GM23338 (cell line): Measurements from ENCODE around the gene ALDH18A1. TPM values are rescaled to one million over a fixed set of nuclear protein-coding genes. Genes with fewer than 3 reads are reported as not detected.

ENCODE experiments used
- ATAC-seq: fragments of 200-7000 bp; cut with Tn5 transposase; 3 replicates; pipeline ENCODE4 v1.9.1; 2020
- DNase-seq: peaks from one replicate; pipeline ENCODE4 v3.0.0-alpha.2; 2015; ENCODE audit warnings: low spot score
- H2AFZ ChIP-seq: fragments of 200-600 bp; sonication (generic); 2 replicates; pipeline ENCODE4 v1.8.0; 2016; ENCODE audit warnings: antibody characterized with exemption, mild to moderate bottlenecking, moderate library complexity
- H3F3A ChIP-seq: fragments of 200-600 bp; sonication (generic); replicated peaks from 2 replicates; pipeline ENCODE4 v1.8.0; 2017; ENCODE audit warnings: antibody characterized with exemption, mixed run types, low read depth
- H3K27ac ChIP-seq: fragments of 200-600 bp; sonication (generic); 2 replicates; pipeline ENCODE4 v1.6.1; 2016; ENCODE audit warnings: low read depth
- H3K27me3 ChIP-seq: fragments of 200-600 bp; sonication (generic); 2 replicates; pipeline ENCODE4 v1.8.0; 2016; ENCODE audit warnings: mild to moderate bottlenecking, mixed run types, moderate library complexity; ENCODE audit not compliant: insufficient read depth
- H3K36me3 ChIP-seq: fragments of 200-600 bp; sonication (generic); 2 replicates; pipeline ENCODE4 v1.8.0; 2016; ENCODE audit warnings: mild to moderate bottlenecking; ENCODE audit not compliant: insufficient read depth
- H3K4me1 ChIP-seq: fragments of 200-600 bp; sonication (generic); 2 replicates; pipeline ENCODE4 v1.8.0; 2016; ENCODE audit warnings: mild to moderate bottlenecking, moderate library complexity; ENCODE audit not compliant: insufficient read depth
- H3K4me2 ChIP-seq: fragments of 200-600 bp; sonication (generic); 2 replicates; pipeline ENCODE4 v1.7.1; 2017; ENCODE audit warnings: mixed run types
- H3K4me3 ChIP-seq: fragments of 200-600 bp; sonication (generic); 2 replicates; pipeline ENCODE4 v1.6.1; 2016; ENCODE audit warnings: mixed run types
- H3K79me2 ChIP-seq: fragments of 200-600 bp; sonication (generic); replicated peaks from 2 replicates; pipeline ENCODE4 v1.8.0; 2017; ENCODE audit warnings: mild to moderate bottlenecking; ENCODE audit not compliant: insufficient read depth
- H3K9me2 ChIP-seq: fragments of 200-600 bp; sonication (generic); 2 replicates; pipeline ENCODE4 v1.8.0; 2017; ENCODE audit not compliant: insufficient read depth
- H4K20me1 ChIP-seq: fragments of 200-600 bp; sonication (generic); replicated peaks from 2 replicates; pipeline ENCODE4 v1.8.0; 2017; ENCODE audit warnings: mild to moderate bottlenecking; ENCODE audit not compliant: insufficient read depth
- H3K27ac Mint-ChIP-seq: 2 replicates; pipeline ENCODE4 v1.8.0; 2020; ENCODE audit warnings: inconsistent platforms, mild to moderate bottlenecking, moderate library complexity, mixed read lengths
- H3K27me3 Mint-ChIP-seq: 3 replicates; pipeline ENCODE4 v1.8.0; 2022; ENCODE audit warnings: low read depth, mild to moderate bottlenecking, moderate library complexity, mixed read lengths, inconsistent platforms; ENCODE audit not compliant: insufficient read depth, poor library complexity
- H3K36me3 Mint-ChIP-seq: 3 replicates; pipeline ENCODE4 v1.8.0; 2021; ENCODE audit warnings: low read depth, mild to moderate bottlenecking, inconsistent platforms, moderate library complexity, mixed read lengths
- H3K4me1 Mint-ChIP-seq: 3 replicates; pipeline ENCODE4 v1.8.0; 2020; ENCODE audit warnings: mild to moderate bottlenecking, inconsistent platforms, mixed read lengths
- H3K4me3 Mint-ChIP-seq: 3 replicates; pipeline ENCODE4 v1.8.0; 2021; ENCODE audit warnings: moderate library complexity, mild to moderate bottlenecking, inconsistent platforms, mixed read lengths
- H3K9me3 Mint-ChIP-seq: 3 replicates; pipeline ENCODE4 v1.8.0; 2020; ENCODE audit warnings: moderate library complexity, mild to moderate bottlenecking, inconsistent platforms, mixed read lengths
- CREB1 ChIP-seq: fragments of 250-450 bp; sonication (Bioruptor Pico); IDR thresholded peaks from 2 replicates; pipeline ENCODE4 v1.5.0; 2020; ENCODE audit warnings: low read depth, mild to moderate bottlenecking, moderate library complexity
- CTCF ChIP-seq, 2 experiments: fragments of 200-600 bp in 1 of 2; sonication (generic) in 1 of 2; conservative IDR thresholded peaks; 2 replicates each; pipeline versions ENCODE4 v1.5.1 to v1.6.1; 2016 to 2017; ENCODE audit warnings: antibody characterized with exemption in 2 of 2, low read depth in 2 of 2, mild to moderate bottlenecking in 2 of 2, moderate library complexity in 1 of 2
- EZH2 ChIP-seq: fragments of 200-600 bp; sonication (generic); IDR thresholded peaks from one replicate; pipeline ENCODE4 v1.8.0; 2017; ENCODE audit warnings: antibody characterized with exemption, mild to moderate bottlenecking, low read depth; ENCODE audit not compliant: unreplicated experiment
- EZH2phosphoT487 ChIP-seq: fragments of 200-600 bp; sonication (generic); IDR thresholded peaks from one replicate; pipeline ENCODE4 v1.8.1; 2018; ENCODE audit warnings: antibody characterized with exemption; ENCODE audit not compliant: unreplicated experiment
- JUNB ChIP-seq: IDR thresholded peaks from one replicate; pipeline ENCODE4 v1.6.1; 2016; ENCODE audit warnings: antibody characterized with exemption; ENCODE audit not compliant: unreplicated experiment
- NANOG ChIP-seq: IDR thresholded peaks from 2 replicates; pipeline ENCODE4 v1.6.1; 2016; ENCODE audit warnings: antibody characterized with exemption, borderline replicate concordance
- POLR2AphosphoS5 ChIP-seq: IDR thresholded peaks from 2 replicates; pipeline ENCODE4 v1.6.1; 2016; ENCODE audit warnings: antibody characterized with exemption, low read depth
- REST ChIP-seq: IDR thresholded peaks from one replicate; pipeline ENCODE4 v1.6.1; 2018; ENCODE audit warnings: antibody characterized with exemption; ENCODE audit not compliant: unreplicated experiment
- STAT1 ChIP-seq: IDR thresholded peaks from one replicate; pipeline ENCODE4 v1.6.1; 2016; ENCODE audit warnings: antibody characterized with exemption; ENCODE audit not compliant: unreplicated experiment
- ZNF114 ChIP-seq: fragments of 250-450 bp; sonication (Bioruptor Pico); IDR thresholded peaks from 2 replicates; pipeline ENCODE4 v1.5.0; 2020; ENCODE audit warnings: mild to moderate bottlenecking, moderate library complexity
- ZNF331 ChIP-seq: fragments of 250-450 bp; sonication (Bioruptor Pico); IDR thresholded peaks from 2 replicates; pipeline ENCODE4 v1.5.0; 2020; ENCODE audit warnings: low read depth, mild to moderate bottlenecking, moderate library complexity
- polyA plus RNA-seq: library from polyadenylated mRNA; unstranded; fragments of >200 nt; fragmentation: Nextera tagmentation; extraction: Ambion mirVana; gene quantifications from 2 replicates; pipeline ENCODE4 v1.2.1, GENCODE V29; 2016
- total RNA-seq: library from RNA; depleted of rRNA; stranded (reverse); fragments of >200 nt; shearing (Covaris generic); gene quantifications from 2 replicates; pipeline ENCODE4 v1.2.3, GENCODE V29; 2014
- TF ChIP-seq, protein P1 (sequence below): fragments of 250-450 bp; sonication (Bioruptor Pico); IDR thresholded peaks from 2 replicates; pipeline ENCODE4 v1.5.0; 2020; ENCODE audit warnings: mild to moderate bottlenecking, moderate library complexity
- TF ChIP-seq, protein P2 (sequence below): IDR thresholded peaks from 2 replicates; pipeline ENCODE4 v1.6.1; 2016; ENCODE audit warnings: antibody characterized with exemption

The ALDH18A1 gene
- total and polyA plus RNA-seq, 2 experiments from 2014 or later, result 35.1 to 117 TPM

- DNase-seq (no peak), ATAC-seq (no peak)
- Histone ChIP-seq H4K20me1 (peaks cover 3% of the 10 kb centered on the region), H3K4me1 (peaks cover 16% of the 10 kb centered on the region), H3K27me3 (no peaks in the 10 kb centered on the region), H3K4me2 (no peak overlapping the region), H3K4me3 (no peak overlapping the region), H3K36me3 (peaks cover 31% of the 10 kb centered on the region; the same call in 1 of the 2 replicates), H3K27ac (no peak overlapping the region), H2AFZ (no peak overlapping the region), H3K79me2 (peaks cover 76% of the 10 kb centered on the region), H3K9me2 (no peaks in the 10 kb centered on the region), H3F3A (no peaks in the 10 kb centered on the region)
- TF ChIP-seq, protein P1, sequence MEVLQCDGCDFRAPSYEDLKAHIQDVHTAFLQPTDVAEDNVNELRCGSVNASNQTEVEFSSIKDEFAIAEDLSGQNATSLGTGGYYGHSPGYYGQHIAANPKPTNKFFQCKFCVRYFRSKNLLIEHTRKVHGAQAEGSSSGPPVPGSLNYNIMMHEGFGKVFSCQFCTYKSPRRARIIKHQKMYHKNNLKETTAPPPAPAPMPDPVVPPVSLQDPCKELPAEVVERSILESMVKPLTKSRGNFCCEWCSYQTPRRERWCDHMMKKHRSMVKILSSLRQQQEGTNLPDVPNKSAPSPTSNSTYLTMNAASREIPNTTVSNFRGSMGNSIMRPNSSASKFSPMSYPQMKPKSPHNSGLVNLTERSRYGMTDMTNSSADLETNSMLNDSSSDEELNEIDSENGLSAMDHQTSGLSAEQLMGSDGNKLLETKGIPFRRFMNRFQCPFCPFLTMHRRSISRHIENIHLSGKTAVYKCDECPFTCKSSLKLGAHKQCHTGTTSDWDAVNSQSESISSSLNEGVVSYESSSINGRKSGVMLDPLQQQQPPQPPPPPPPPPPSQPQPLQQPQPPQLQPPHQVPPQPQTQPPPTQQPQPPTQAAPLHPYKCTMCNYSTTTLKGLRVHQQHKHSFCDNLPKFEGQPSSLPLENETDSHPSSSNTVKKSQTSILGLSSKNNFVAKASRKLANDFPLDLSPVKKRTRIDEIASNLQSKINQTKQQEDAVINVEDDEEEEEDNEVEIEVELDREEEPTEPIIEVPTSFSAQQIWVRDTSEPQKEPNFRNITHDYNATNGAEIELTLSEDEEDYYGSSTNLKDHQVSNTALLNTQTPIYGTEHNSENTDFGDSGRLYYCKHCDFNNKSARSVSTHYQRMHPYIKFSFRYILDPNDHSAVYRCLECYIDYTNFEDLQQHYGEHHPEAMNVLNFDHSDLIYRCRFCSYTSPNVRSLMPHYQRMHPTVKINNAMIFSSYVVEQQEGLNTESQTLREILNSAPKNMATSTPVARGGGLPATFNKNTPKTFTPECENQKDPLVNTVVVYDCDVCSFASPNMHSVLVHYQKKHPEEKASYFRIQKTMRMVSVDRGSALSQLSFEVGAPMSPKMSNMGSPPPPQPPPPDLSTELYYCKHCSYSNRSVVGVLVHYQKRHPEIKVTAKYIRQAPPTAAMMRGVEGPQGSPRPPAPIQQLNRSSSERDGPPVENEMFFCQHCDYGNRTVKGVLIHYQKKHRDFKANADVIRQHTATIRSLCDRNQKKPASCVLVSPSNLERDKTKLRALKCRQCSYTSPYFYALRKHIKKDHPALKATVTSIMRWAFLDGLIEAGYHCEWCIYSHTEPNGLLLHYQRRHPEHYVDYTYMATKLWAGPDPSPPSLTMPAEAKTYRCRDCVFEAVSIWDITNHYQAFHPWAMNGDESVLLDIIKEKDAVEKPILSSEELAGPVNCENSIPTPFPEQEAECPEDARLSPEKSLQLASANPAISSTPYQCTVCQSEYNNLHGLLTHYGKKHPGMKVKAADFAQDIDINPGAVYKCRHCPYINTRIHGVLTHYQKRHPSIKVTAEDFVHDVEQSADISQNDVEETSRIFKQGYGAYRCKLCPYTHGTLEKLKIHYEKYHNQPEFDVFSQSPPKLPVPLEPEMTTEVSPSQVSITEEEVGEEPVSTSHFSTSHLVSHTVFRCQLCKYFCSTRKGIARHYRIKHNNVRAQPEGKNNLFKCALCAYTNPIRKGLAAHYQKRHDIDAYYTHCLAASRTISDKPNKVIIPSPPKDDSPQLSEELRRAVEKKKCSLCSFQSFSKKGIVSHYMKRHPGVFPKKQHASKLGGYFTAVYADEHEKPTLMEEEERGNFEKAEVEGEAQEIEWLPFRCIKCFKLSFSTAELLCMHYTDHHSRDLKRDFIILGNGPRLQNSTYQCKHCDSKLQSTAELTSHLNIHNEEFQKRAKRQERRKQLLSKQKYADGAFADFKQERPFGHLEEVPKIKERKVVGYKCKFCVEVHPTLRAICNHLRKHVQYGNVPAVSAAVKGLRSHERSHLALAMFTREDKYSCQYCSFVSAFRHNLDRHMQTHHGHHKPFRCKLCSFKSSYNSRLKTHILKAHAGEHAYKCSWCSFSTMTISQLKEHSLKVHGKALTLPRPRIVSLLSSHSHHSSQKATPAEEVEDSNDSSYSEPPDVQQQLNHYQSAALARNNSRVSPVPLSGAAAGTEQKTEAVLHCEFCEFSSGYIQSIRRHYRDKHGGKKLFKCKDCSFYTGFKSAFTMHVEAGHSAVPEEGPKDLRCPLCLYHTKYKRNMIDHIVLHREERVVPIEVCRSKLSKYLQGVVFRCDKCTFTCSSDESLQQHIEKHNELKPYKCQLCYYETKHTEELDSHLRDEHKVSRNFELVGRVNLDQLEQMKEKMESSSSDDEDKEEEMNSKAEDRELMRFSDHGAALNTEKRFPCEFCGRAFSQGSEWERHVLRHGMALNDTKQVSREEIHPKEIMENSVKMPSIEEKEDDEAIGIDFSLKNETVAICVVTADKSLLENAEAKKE, result no peak
- TF ChIP-seq STAT1, result no peak
- TF ChIP-seq, protein P2, sequence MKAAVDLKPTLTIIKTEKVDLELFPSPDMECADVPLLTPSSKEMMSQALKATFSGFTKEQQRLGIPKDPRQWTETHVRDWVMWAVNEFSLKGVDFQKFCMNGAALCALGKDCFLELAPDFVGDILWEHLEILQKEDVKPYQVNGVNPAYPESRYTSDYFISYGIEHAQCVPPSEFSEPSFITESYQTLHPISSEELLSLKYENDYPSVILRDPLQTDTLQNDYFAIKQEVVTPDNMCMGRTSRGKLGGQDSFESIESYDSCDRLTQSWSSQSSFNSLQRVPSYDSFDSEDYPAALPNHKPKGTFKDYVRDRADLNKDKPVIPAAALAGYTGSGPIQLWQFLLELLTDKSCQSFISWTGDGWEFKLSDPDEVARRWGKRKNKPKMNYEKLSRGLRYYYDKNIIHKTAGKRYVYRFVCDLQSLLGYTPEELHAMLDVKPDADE, result no peak
- TF ChIP-seq EZH2, result no peak
- TF ChIP-seq EZH2phosphoT487, result no peak
- TF ChIP-seq CTCF (conservative IDR thresholded peaks at IDR 0.05; ENCODE audit: low read depth in 2 of 2), result no peak
- no peak for TF ChIP-seq NANOG
- TF ChIP-seq ZNF331 (CRISPR knock-in tag), result no peak
- TF ChIP-seq ZNF114 (CRISPR knock-in tag), result no peak
- no peak for TF ChIP-seq CREB1 (CRISPR knock-in tag)
- no peak for TF ChIP-seq POLR2AphosphoS5
- no peak for TF ChIP-seq JUNB
- no peak for TF ChIP-seq REST
- Mint-ChIP-seq H3K9me3 (peaks cover 6% of the 10 kb centered on the region; the same call in 1 of the 3 replicates), H3K4me1 (peaks cover 20% of the 10 kb centered on the region), H3K36me3 (peaks cover 61% of the 10 kb centered on the region), H3K27ac (no peak overlapping the region), H3K4me3 (no peak overlapping the region), H3K27me3 (peaks cover 2% of the 10 kb centered on the region)
These were observed 5.0 kb downstream of the ALDH18A1 start for GRCh38 chr10:95651346-95652060.
